Measurements from ENCODE around the gene NMRAL1. TPM values are rescaled to one million over a fixed set of nuclear protein-coding genes. Genes with fewer than 3 reads are reported as not detected.

NMRAL1 gene
- total and polyA plus RNA-seq, 2 donors (not counting 1 experiment from before 2014, with no cell fraction given), result 48.6 to 68.8 TPM

DNA sequence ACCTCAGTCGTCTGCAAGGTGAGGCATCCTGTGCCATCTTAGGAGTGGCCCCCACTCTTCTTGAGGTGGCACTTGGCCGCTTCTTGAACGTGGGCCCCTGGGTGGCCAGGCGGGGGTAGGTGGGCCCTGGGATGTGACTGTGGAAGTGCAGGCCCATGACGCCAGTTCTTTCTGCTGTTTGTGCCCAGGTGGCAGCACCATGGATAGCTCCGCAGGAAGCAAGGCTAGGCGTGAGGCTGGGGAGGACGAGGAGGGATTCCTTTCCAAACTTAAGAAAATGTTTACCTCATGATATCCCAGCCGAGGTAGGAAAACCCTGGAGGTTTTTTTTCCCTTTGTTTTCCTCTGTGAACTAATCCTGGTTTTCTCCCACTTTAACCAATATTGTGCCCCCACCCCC lies 19.8 kb downstream of the NMRAL1 start:
- no peak overlapping the region for H3K4me2 ChIP-seq (replicated peaks; ENCODE audit: low read depth, low read length, poor library complexity, severe bottlenecking)
- no peaks in the 10 kb centered on the region for H3K4me1 ChIP-seq (ENCODE audit: control insufficient read depth in 2 of 2, insufficient read depth in 2 of 2, low read length in 2 of 2)
- Mint-ChIP-seq H3K4me3 (no peak overlapping the region), H3K9me3 (ENCODE audit: insufficient read depth) (no peaks in the 10 kb centered on the region), H3K27me3 (no peaks in the 10 kb centered on the region), H3K27ac (no peak overlapping the region), H3K4me1 (no peaks in the 10 kb centered on the region)
- H3K4me3 ChIP-seq (ENCODE audit: control extremely low read depth in 1 of 5, extremely low read depth in 1 of 5, insufficient read depth in 1 of 5, low read depth in 2 of 5, low read length in 4 of 5), result no peak overlapping the region
- H3K36me3 ChIP-seq (replicated peaks in 1 of 2; ENCODE audit: control extremely low read depth in 1 of 2, control insufficient read depth in 1 of 2, extremely low read depth in 1 of 2, insufficient read depth in 2 of 2, low read length in 1 of 2), result peaks cover 2 to 63% of the 10 kb centered on the region in 2 experiments
- ATAC-seq (ENCODE audit: low read depth), result no peak
- CTCF ChIA-PET, result no interaction called here
- no peak overlapping the region for H3K9ac ChIP-seq (ENCODE audit: low read length)
- WGBS (ENCODE audit: insufficient coverage), result 92% methylated on average over 5 of the region's 9 CpGs
- no peak for TF ChIP-seq EZH2 (IDR thresholded peaks at IDR 0.05; ENCODE audit: borderline replicate concordance, insufficient read depth, low read depth, low read length, poor library complexity, severe bottlenecking)
- TF ChIP-seq, protein P1, sequence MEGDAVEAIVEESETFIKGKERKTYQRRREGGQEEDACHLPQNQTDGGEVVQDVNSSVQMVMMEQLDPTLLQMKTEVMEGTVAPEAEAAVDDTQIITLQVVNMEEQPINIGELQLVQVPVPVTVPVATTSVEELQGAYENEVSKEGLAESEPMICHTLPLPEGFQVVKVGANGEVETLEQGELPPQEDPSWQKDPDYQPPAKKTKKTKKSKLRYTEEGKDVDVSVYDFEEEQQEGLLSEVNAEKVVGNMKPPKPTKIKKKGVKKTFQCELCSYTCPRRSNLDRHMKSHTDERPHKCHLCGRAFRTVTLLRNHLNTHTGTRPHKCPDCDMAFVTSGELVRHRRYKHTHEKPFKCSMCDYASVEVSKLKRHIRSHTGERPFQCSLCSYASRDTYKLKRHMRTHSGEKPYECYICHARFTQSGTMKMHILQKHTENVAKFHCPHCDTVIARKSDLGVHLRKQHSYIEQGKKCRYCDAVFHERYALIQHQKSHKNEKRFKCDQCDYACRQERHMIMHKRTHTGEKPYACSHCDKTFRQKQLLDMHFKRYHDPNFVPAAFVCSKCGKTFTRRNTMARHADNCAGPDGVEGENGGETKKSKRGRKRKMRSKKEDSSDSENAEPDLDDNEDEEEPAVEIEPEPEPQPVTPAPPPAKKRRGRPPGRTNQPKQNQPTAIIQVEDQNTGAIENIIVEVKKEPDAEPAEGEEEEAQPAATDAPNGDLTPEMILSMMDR (IDR thresholded peaks at IDR 0.05), result no peak
- intact Hi-C loops (cut with micrococcal nuclease), result no loop called here
- POLR2A ChIA-PET, result no interaction called here
- no peak overlapping the region for H3K27ac ChIP-seq (ENCODE audit: low read length in 2 of 2)
- no peak for DNase-seq
- H2AFZ ChIP-seq (ENCODE audit: insufficient read depth, low read depth, low read length, poor library complexity, severe bottlenecking), result no peak overlapping the region
- no peaks in the 10 kb centered on the region for H3K9me3 ChIP-seq (ENCODE audit: control extremely low read depth in 1 of 3, control insufficient read depth in 2 of 3, insufficient read depth in 1 of 3, low read length in 2 of 3)
- H3K27me3 ChIP-seq (replicated peaks in 1 of 4; ENCODE audit: control extremely low read depth in 1 of 4, control insufficient read depth in 3 of 4, insufficient read depth in 4 of 4, low read length in 3 of 4), result no peaks in the 10 kb centered on the region
- H4K20me1 ChIP-seq (ENCODE audit: control insufficient read depth, insufficient read depth, low read length, poor library complexity, severe bottlenecking), result no peaks in the 10 kb centered on the region
- H3K79me2 ChIP-seq (ENCODE audit: control insufficient read depth, insufficient read depth, low read length), result peaks cover 1% of the 10 kb centered on the region

DNA sequence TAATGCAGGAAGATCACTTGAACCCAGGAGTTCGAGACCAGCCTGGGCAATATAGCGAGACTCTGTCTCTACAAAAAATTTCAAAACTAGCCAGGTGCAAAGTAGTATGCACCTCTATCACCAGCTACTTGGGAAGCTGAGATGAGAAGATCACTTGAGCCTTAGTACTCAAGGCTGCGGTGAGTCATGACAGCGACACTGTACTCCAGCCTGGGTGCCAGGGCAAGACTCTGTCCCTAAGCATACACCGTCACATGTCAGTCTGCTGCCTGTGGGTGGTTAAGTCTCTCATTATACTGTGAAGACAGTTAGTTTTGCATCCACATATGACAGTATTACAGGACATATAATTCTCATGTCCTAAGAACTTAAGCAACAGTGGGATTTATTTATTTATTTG lies 21.8 kb downstream of the NMRAL1 start:
- peaks cover 2 to 79% of the 10 kb centered on the region in 2 experiments for H3K36me3 ChIP-seq (replicated peaks in 1 of 2; ENCODE audit: control extremely low read depth in 1 of 2, control insufficient read depth in 1 of 2, extremely low read depth in 1 of 2, insufficient read depth in 2 of 2, low read length in 1 of 2)
- CTCF ChIA-PET, result no interaction called here
- no peak for ATAC-seq (ENCODE audit: low read depth)

More for the DNA sequence above, 21.8 kb downstream of the NMRAL1 start:
- no peaks in the 10 kb centered on the region for H3K9me3 ChIP-seq (ENCODE audit: control extremely low read depth in 1 of 3, control insufficient read depth in 2 of 3, insufficient read depth in 1 of 3, low read length in 2 of 3)
- H2AFZ ChIP-seq (ENCODE audit: insufficient read depth, low read depth, low read length, poor library complexity, severe bottlenecking), result no peak overlapping the region
- POLR2A ChIA-PET, result no interaction called here
- Mint-ChIP-seq H3K27ac (no peak overlapping the region), H3K9me3 (ENCODE audit: insufficient read depth) (no peaks in the 10 kb centered on the region), H3K4me3 (no peak overlapping the region), H3K4me1 (no peaks in the 10 kb centered on the region), H3K27me3 (no peaks in the 10 kb centered on the region)
- H3K4me3 ChIP-seq (ENCODE audit: control extremely low read depth in 1 of 5, extremely low read depth in 1 of 5, insufficient read depth in 1 of 5, low read depth in 2 of 5, low read length in 4 of 5), result no peak overlapping the region
- no peak overlapping the region for H3K4me2 ChIP-seq (replicated peaks; ENCODE audit: low read depth, low read length, poor library complexity, severe bottlenecking)
- H3K27me3 ChIP-seq (replicated peaks in 1 of 4; ENCODE audit: control extremely low read depth in 1 of 4, control insufficient read depth in 3 of 4, insufficient read depth in 4 of 4, low read length in 3 of 4), result no peaks in the 10 kb centered on the region
- TF ChIP-seq EZH2 (IDR thresholded peaks at IDR 0.05; ENCODE audit: borderline replicate concordance, insufficient read depth, low read depth, low read length, poor library complexity, severe bottlenecking), result no peak
- TF ChIP-seq, protein P1 (IDR thresholded peaks at IDR 0.05), result no peak
- no peaks in the 10 kb centered on the region for H3K4me1 ChIP-seq (ENCODE audit: control insufficient read depth in 2 of 2, insufficient read depth in 2 of 2, low read length in 2 of 2)
- no peaks in the 10 kb centered on the region for H4K20me1 ChIP-seq (ENCODE audit: control insufficient read depth, insufficient read depth, low read length, poor library complexity, severe bottlenecking)
- H3K27ac ChIP-seq (ENCODE audit: low read length in 2 of 2), result no peak overlapping the region
- no peak for DNase-seq
- H3K9ac ChIP-seq (ENCODE audit: low read length), result no peak overlapping the region
- peaks cover 8% of the 10 kb centered on the region for H3K79me2 ChIP-seq (ENCODE audit: control insufficient read depth, insufficient read depth, low read length)
- intact Hi-C loops (cut with micrococcal nuclease), result no loop called here
- WGBS (ENCODE audit: insufficient coverage), result 100% methylated on average over 4 of the region's 5 CpGs

All from B cell (primary cell).